Medulla oblongata (tissue), 1 donor: ENCODE results near the gene CALCR.
"Not testable (repeated sequence)": the region's sequence is repeated elsewhere in the genome, so short reads cannot be mapped to it uniquely, and the experiment has no call there.

ENCODE experiments used
- DNase-seq: peaks from one replicate; pipeline ENCODE4 v3.0.0-alpha.2; 2015; ENCODE audit errors: extremely low spot score

The CALCR gene

GRCh38 chr7:93574646-93575554, at the start of gene CALCR:
TSS of gene CALCR (minus strand) at chr7:93574724. CDS start at chr7:93486981, 87,743 bp downstream.
- DNase-seq = no peak

GRCh38 chr7:93623816-93624215, 49.3 kb upstream of the CALCR start:
- DNase-seq = no peak

GRCh38 chr7:93622036-93623033, 47.8 kb upstream of the CALCR start:
- no peak for DNase-seq

GRCh38 chr7:93620864-93621263, 46.3 kb upstream of the CALCR start:
- DNase-seq = no peak

GRCh38 chr7:93620057-93620456, 45.5 kb upstream of the CALCR start:
- no peak for DNase-seq

GRCh38 chr7:93601363-93601762, 26.8 kb upstream of the CALCR start:
- no peak for DNase-seq

- DNase-seq = no peak
Observed at GRCh38 chr7:93594250-93594649, 19.7 kb upstream of the CALCR start.

- DNase-seq = no peak
Observed at GRCh38 chr7:93592588-93593266, 18.2 kb upstream of the CALCR start.

- DNase-seq = not testable (repeated sequence)
Observed at GRCh38 chr7:93591224-93592050, 16.9 kb upstream of the CALCR start.

GRCh38 chr7:93586479-93586865, 11.9 kb upstream of the CALCR start:
- DNase-seq = not testable (repeated sequence)

- DNase-seq = not testable (repeated sequence)
Observed at GRCh38 chr7:93585694-93586478, 11.4 kb upstream of the CALCR start.

GRCh38 chr7:93579431-93579830, 4.9 kb upstream of the CALCR start:
- no peak for DNase-seq

- no peak for DNase-seq
Observed at GRCh38 chr7:93578762-93579161, 4.2 kb upstream of the CALCR start.

- DNase-seq = no peak
Observed at GRCh38 chr7:93575555-93576399, 1.3 kb upstream of the CALCR start.

GRCh38 chr7:93574269-93574645, 267 bp downstream of the CALCR start:
- DNase-seq = no peak

GRCh38 chr7:93569189-93569588, 5.3 kb downstream of the CALCR start:
- no peak for DNase-seq

GRCh38 chr7:93566876-93567275, 7.6 kb downstream of the CALCR start:
- DNase-seq = no peak

GRCh38 chr7:93563584-93563983, 10.9 kb downstream of the CALCR start:
- no peak for DNase-seq

GRCh38 chr7:93562936-93563335, 11.6 kb downstream of the CALCR start:
- no peak for DNase-seq
